Large intestine (tissue), 12 donors: ENCODE measurements around the gene MAP2K5. TPM values are rescaled to one million over a fixed set of nuclear protein-coding genes. Genes with fewer than 3 reads are reported as not detected.
A peak's percentile ranks its signal among the peaks of the same experiment; 100 is the strongest.

Experiments
- DNase-seq, 2 donors: peaks; one replicate each; pipeline versions ENCODE4 v3.0.0 to v3.0.0-alpha.2; 2013
- H3K27ac ChIP-seq: one replicate; pipeline ENCODE4 v1.5.1; 2013; ENCODE audit warnings: low read length
- H3K27me3 ChIP-seq: 2 replicates; pipeline ENCODE4 v1.6.1; 2013; ENCODE audit warnings: low read length; ENCODE audit not compliant: control insufficient read depth, insufficient read depth
- H3K36me3 ChIP-seq: 2 replicates; pipeline ENCODE4 v1.6.1; 2013; ENCODE audit warnings: low read length; ENCODE audit not compliant: control insufficient read depth, insufficient read depth
- H3K4me1 ChIP-seq: one replicate; pipeline ENCODE4 v1.6.1; 2013; ENCODE audit warnings: low read length; ENCODE audit not compliant: control insufficient read depth, insufficient read depth
- H3K4me3 ChIP-seq: one replicate; pipeline ENCODE4 v1.5.1; 2013; ENCODE audit warnings: low read length
- H3K9me3 ChIP-seq: one replicate; pipeline ENCODE4 v1.6.1; 2013; ENCODE audit warnings: mild to moderate bottlenecking, low read depth, low read length, moderate library complexity; ENCODE audit not compliant: control insufficient read depth
- WGBS: methylation state at CpG from one replicate; pipeline ENCODE4 v1.1.5; 2013; ENCODE audit warnings: low lambda C conversion rate; ENCODE audit not compliant: insufficient coverage; 5-methylcytosine and 5-hydroxymethylcytosine counted together
- long read RNA-seq, 11 donors: transcript quantifications; one replicate each; lab custom pipeline, GENCODE V29; 2026
- polyA plus RNA-seq: library from polyadenylated mRNA; unstranded; fragments of 120-200 nt; gene quantifications from one replicate; pipeline ENCODE4 v1.2.1, GENCODE V29; 2013

Gene MAP2K5
- 13.7 TPM for polyA plus RNA-seq
- long read RNA-seq, donor 1, partial matches to known transcripts, result 0 of 2 reads
- long read RNA-seq, donor 1, other reads (novel, unspliced or antisense), result 0 of 2 reads
- long read RNA-seq, donor 2, partial matches to known transcripts, result 9 of 12 reads
- long read RNA-seq, donor 2, other reads (novel, unspliced or antisense), result 0 of 12 reads
- long read RNA-seq, donor 3, result 0 reads
- long read RNA-seq, donor 4, result 0 reads
- long read RNA-seq, donor 5, partial matches to known transcripts, result 0 of 3 reads
- long read RNA-seq, donor 5, other reads (novel, unspliced or antisense), result 0 of 3 reads
- long read RNA-seq, donor 6, partial matches to known transcripts, result 0 of 4 reads
- long read RNA-seq, donor 6, other reads (novel, unspliced or antisense), result 0 of 4 reads
- long read RNA-seq, donor 7, partial matches to known transcripts, result 0 of 1 reads
- long read RNA-seq, donor 7, other reads (novel, unspliced or antisense), result 0 of 1 reads
- long read RNA-seq, donor 8, partial matches to known transcripts, result 0 of 3 reads
- long read RNA-seq, donor 8, other reads (novel, unspliced or antisense), result 0 of 3 reads
- long read RNA-seq, donor 9, partial matches to known transcripts, result 0 of 1 reads
- long read RNA-seq, donor 9, other reads (novel, unspliced or antisense), result 0 of 1 reads
- long read RNA-seq, donor 10, partial matches to known transcripts, result 0 of 3 reads
- long read RNA-seq, donor 10, other reads (novel, unspliced or antisense), result 0 of 3 reads
- long read RNA-seq, donor 11, result 0 reads

DNA sequence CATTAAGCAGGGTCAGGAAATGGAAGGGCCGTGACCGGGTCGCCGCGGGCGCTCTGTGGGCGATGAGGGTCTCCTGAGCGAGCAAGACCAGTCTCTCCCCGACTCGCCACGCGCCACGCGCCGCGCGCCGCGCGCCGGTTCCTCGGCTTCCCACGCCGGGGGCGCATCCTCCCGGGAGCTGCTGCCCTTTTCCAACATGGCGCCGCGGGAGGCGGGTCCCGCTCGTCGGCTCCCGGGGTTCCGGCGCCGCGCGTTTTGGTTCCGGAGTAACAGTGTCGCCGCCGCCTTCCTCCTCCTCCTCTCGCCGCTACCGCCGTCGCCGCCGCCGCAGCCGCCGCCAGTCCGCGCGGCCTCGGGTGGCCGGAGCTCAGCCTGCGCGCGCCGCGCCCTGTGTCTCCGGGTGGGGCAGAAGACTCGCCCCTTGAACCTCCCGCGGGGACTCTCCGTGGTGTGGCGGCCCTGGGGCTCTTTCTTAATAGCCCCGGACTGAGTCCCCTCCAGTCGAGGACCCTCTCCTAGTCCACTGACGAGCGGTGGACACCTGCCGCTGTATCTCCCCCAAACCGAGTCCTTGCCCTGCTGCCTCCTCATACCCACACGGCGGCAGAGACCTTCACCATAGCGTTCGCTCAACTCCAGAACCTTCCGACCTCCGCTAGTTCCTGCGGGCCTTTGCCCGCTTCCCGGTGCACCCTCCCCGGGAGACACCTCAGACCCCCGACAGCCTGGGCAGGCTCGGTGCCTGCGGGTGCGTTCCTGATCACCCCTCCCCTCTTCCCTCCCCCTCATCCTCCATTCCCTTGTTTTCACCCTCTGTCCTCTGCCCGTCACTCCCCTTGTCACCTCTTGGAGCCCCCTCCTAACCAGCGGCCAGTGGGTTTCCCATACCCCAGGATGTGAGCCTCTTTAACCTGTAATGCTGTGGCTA is at the start of gene MAP2K5:
Gene MAP2K5, plus strand, starts transcription at position 284 of the 928 bp plus-strand sequence. Its CDS starts 633 bp downstream, at position 917.
- Histone ChIP-seq H3K36me3 (peaks cover 5% of the 10 kb centered on the region), H3K9me3 (no peaks in the 10 kb centered on the region), H3K27ac (peak within 1 kb of the TSS; percentile 91), H3K4me1 (peaks cover 12% of the 10 kb centered on the region), H3K4me3 (peak within 1 kb of the TSS; percentile 93), H3K27me3 (no peaks in the 10 kb centered on the region)
- DNase-seq, result peak; percentile 67 to 88
- 0% methylated on average over 2 of the region's 91 CpGs for WGBS

DNA sequence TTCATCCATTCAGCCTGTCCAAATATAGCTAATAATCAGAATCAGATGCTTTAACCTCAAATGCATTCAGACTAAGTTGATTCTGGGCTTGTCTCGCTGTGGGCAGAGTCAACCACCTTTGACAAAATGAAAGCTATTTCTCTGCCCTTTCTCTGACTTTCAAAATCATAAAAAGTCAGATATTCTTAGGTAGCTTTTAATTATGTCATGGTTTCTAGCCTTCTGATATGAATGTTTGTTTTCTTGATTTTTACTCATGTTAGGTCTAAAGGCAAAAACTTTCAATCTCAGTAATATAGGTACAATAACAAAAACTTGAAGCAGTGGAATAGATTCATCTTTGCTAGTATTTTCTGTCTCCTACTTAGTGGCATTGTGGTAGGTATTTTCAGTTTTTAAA is 46.9 kb upstream of the MAP2K5 start:
- no peaks in the 10 kb centered on the region for H3K36me3 ChIP-seq
- WGBS, result 100% methylated on average over 1 of the region's 1 CpG
- H3K4me3 ChIP-seq, result no peak overlapping the region
- no peaks in the 10 kb centered on the region for H3K27me3 ChIP-seq
- no peak overlapping the region for H3K27ac ChIP-seq
- no peaks in the 10 kb centered on the region for H3K9me3 ChIP-seq
- DNase-seq, result no peak
- H3K4me1 ChIP-seq, result no peaks in the 10 kb centered on the region

DNA sequence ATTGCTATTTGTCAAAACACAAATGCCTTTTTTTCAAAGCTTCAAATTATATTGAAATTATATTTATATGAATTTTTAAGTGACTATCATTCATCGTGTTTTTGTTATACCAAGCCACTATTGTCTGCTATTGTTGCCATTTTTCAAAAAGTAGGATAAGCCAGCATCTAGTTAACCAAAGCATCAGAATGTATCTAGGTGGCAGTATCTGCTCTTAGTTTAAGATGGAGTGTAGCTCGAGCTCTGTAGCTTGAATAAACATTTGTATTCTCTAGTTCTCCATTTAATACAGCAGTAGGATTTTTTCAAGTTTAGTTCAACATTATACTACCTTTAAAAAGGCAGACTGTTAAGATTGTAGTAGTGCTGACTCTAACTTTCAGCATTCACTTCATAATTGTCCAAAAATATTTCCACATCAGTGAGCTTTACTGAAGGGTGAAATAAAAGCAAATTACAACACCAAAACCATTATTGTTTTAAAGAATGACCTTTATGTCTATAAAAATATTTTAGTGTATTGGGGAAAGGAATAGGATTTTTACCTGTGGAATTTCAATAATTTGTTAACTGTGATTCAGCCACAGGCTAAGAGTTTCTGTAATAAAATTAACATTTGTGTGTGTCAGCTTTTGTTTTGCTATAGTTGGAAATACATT is 41.2 kb upstream of the MAP2K5 start:
- peak; percentile 14 for DNase-seq
- Histone ChIP-seq H3K9me3 (no peaks in the 10 kb centered on the region), H3K27me3 (no peaks in the 10 kb centered on the region), H3K4me3 (no peak overlapping the region), H3K27ac (no peak overlapping the region), H3K36me3 (no peaks in the 10 kb centered on the region), H3K4me1 (no peaks in the 10 kb centered on the region)
- 73% methylated on average over 1 of the region's 2 CpGs for WGBS

DNA sequence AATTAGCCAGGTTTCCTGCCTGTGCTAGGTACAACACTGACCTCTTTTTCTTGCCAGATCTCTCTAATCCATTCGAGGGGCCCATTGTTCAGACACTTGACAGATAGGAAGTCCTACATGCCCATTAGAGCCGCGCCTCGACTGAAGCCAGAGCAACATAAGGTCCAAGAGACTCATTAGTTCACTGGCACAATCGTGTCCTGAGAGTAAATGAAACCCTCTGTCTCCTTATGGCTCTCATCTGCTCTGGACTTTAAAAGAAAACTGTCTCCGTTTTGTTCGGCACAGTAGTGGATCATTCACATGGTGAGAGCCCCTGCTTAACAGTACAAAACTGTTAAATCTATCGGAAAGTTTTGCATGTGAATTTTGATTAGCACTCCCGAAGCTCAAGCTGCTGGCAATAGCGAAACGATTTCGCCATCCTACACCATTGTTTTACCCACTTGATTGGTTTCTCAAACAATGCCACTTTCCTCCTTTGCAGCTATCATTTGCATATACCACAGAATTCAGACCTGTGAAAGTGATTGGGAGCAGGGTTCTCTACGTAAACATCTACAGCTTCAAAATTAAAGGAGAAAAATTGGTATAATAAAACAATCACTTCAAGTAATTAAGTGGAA is 40.6 kb upstream of the MAP2K5 start:
- H3K27me3 ChIP-seq, result no peaks in the 10 kb centered on the region
- no peaks in the 10 kb centered on the region for H3K9me3 ChIP-seq
- no peaks in the 10 kb centered on the region for H3K36me3 ChIP-seq
- no peak for DNase-seq
- WGBS, result 73% methylated on average over 5 of the region's 13 CpGs
- H3K4me1 ChIP-seq, result no peaks in the 10 kb centered on the region
- no peak overlapping the region for H3K4me3 ChIP-seq
- H3K27ac ChIP-seq, result no peak overlapping the region

DNA sequence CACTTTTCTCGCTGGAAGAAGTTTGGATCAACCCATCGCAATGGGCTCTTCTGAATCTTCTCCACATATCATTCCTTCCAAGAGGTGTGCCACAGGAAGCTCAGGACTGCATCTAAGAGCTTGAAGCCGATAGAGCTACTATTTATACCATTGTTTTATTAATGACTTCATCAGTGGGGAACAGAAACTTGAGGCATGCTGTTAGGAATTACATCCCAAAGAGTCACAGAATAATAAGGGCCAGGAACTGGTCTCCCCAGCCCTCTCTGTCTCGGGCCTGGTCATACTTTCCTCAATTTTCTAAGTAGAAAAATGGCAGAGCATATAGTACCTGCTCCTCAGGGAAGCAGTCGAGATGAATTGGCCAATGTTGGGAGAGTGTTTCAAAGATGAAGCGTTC is 38.4 kb upstream of the MAP2K5 start:
- Histone ChIP-seq H3K27me3 (no peaks in the 10 kb centered on the region), H3K36me3 (no peaks in the 10 kb centered on the region), H3K9me3 (no peaks in the 10 kb centered on the region), H3K4me1 (no peaks in the 10 kb centered on the region), H3K4me3 (no peak overlapping the region), H3K27ac (no peak overlapping the region)
- no peak for DNase-seq
- 95% methylated on average over 4 of the region's 6 CpGs for WGBS

DNA sequence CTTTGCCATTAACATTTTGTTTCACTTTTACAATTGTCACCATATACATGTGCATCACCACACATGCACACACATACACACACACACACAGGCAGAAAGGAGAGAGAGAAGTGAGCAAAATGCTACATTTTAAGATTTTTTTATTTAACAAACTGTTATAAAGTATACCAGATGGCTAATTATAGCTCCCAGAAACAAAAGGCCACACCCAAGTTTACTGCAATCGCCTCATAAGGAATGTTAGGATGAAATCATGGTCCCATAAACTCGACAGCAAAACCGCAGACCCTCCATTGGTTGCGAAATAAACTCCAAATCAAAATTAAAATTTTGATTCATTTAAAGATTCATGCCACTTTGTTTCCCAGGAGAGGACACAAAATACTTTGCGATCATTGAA is 37.7 kb upstream of the MAP2K5 start:
- Histone ChIP-seq H3K4me1 (no peaks in the 10 kb centered on the region), H3K36me3 (no peaks in the 10 kb centered on the region), H3K27ac (no peak overlapping the region), H3K9me3 (no peaks in the 10 kb centered on the region), H3K4me3 (no peak overlapping the region), H3K27me3 (no peaks in the 10 kb centered on the region)
- no peak for DNase-seq
- WGBS, result 88% methylated on average over 4 of the region's 5 CpGs

DNA sequence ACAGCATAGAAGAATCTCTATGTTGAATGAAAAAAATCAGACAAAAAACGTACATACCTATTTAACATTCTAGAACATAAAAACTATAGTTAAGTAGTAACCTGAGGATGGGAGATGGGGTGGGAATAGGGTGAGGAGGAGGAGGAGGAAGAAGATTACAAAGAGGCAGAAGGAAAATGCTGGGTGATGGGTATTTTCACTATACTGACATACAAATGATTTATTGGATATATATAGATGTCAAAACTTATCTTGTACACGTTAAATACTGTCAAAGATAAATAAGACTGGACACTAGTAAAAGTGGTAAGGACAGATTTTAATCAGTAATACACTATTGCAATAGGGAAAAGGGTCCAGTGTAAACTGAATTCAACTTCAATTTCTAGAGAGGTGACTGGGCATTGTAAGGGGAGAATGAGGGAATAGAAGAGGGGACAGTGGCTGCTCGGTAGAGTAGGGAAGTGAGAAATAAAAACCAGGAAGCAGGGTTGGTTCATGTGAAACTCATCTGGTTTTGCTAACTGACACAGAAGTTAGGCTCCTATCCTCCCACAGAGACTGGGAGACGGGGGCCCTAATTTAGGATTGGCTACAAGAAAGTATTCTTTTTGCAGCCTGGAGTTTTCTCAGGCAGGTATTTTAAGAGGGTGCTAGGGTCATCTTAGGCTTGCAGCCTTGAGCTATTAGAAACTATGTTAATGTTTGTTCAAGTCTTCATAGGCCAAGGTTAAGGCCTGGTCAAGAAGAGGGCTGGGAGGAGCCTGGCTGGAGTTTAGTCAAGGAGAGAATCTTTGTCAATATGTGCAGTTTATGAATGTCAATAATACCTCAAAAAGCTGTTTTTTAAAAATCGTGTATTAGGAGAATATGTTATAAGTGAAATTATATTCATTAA is 36.6 kb upstream of the MAP2K5 start:
- H3K4me3 ChIP-seq, result no peak overlapping the region
- no peaks in the 10 kb centered on the region for H3K27me3 ChIP-seq
- no peaks in the 10 kb centered on the region for H3K9me3 ChIP-seq
- no peaks in the 10 kb centered on the region for H3K4me1 ChIP-seq
- DNase-seq, result no peak
- no peak overlapping the region for H3K27ac ChIP-seq
- no peaks in the 10 kb centered on the region for H3K36me3 ChIP-seq
- WGBS, result 54% methylated on average over 2 of the region's 5 CpGs

DNA sequence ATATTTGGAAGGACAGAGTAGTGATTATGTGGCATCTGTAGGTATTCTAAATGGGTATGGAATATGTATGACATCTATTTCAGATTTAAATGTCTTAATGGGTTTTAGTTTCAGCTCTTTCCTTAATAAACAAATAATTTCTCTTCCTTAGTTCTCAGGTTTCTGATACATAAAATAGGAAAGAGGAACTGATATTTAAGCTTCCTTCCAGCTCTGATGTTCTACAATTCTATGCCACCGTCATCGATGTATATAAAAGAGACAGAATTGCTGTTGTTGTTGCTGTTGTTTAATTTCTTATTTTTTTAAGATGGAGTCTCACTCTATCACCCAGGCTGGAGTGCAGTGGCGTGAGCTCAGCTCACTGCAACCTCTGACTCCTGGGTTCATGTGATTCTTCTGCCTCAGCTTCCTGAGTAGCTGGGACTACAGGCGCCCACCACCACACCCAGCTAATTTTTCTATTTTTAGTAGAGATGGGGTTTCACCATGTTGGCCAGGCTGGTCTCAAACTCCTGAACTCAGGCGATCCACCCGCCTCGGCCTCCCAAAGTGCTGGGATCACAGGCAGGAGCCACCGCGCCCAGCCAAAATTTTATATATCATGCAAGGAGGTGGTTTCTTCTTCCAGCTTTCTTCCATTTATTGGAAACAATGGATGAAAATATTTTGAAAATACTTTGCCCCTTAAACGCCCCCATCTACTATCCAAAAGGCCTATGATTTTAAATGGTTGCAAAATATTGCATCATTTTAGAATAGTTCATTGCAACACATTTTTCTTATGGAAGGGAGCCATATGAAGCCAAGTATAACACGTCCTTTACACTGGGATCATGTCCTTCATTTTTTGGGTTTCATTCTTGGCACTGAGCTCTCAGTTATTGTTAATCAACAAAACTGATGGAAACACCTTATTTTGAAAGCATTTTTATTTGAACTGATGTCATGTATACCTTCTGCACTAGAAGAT is 35.4 kb upstream of the MAP2K5 start:
- no peaks in the 10 kb centered on the region for H3K36me3 ChIP-seq
- 86% methylated on average over 1 of the region's 11 CpGs for WGBS
- no peaks in the 10 kb centered on the region for H3K27me3 ChIP-seq
- H3K27ac ChIP-seq, result no peak overlapping the region
- no peaks in the 10 kb centered on the region for H3K9me3 ChIP-seq
- no peak overlapping the region for H3K4me3 ChIP-seq
- H3K4me1 ChIP-seq, result no peaks in the 10 kb centered on the region
- no peak for DNase-seq
